ENCODE data around the gene SAXO1. TPM values are rescaled to one million over a fixed set of nuclear protein-coding genes. Genes with fewer than 3 reads are reported as not detected.

The SAXO1 gene
- not detected in 2 replicates for total RNA-seq
- long read RNA-seq, result 0 reads

- H3K27me3 Mint-ChIP-seq (ENCODE audit: unreplicated experiment), result no peaks in the 10 kb centered on the region
- DNase-seq (ENCODE audit: extremely low spot score, unreplicated experiment), result no peak
- no peaks in the 10 kb centered on the region for H3K36me3 Mint-ChIP-seq (ENCODE audit: unreplicated experiment)
- no peak for TF ChIP-seq CTCF (IDR thresholded peaks at IDR 0.05)
- H3K9me3 Mint-ChIP-seq (ENCODE audit: unreplicated experiment), result no peaks in the 10 kb centered on the region
- H3K4me1 Mint-ChIP-seq (ENCODE audit: unreplicated experiment), result peaks cover 1% of the 10 kb centered on the region
- H3K27ac Mint-ChIP-seq (ENCODE audit: unreplicated experiment), result no peak within 1 kb of the TSS
- H3K4me3 Mint-ChIP-seq (ENCODE audit: unreplicated experiment), result no peak within 1 kb of the TSS
These were observed at the start of gene SAXO1 for GRCh38 chr9:19033015-19033414. SAXO1 (minus strand) TSS chr9:19033209; CDS start chr9:19032908, 301 bp downstream.

GRCh38 chr9:19074836-19075235, 41.8 kb upstream of the SAXO1 start:
- Mint-ChIP-seq H3K9me3 (ENCODE audit: unreplicated experiment) (no peaks in the 10 kb centered on the region), H3K27me3 (ENCODE audit: unreplicated experiment) (no peaks in the 10 kb centered on the region), H3K36me3 (ENCODE audit: unreplicated experiment) (peaks cover 47% of the 10 kb centered on the region), H3K4me3 (ENCODE audit: unreplicated experiment) (no peak overlapping the region), H3K4me1 (ENCODE audit: unreplicated experiment) (no peaks in the 10 kb centered on the region), H3K27ac (ENCODE audit: unreplicated experiment) (no peak overlapping the region)
- no peak for DNase-seq (ENCODE audit: extremely low spot score, unreplicated experiment)
- TF ChIP-seq CTCF (IDR thresholded peaks at IDR 0.05), result no peak

DNA sequence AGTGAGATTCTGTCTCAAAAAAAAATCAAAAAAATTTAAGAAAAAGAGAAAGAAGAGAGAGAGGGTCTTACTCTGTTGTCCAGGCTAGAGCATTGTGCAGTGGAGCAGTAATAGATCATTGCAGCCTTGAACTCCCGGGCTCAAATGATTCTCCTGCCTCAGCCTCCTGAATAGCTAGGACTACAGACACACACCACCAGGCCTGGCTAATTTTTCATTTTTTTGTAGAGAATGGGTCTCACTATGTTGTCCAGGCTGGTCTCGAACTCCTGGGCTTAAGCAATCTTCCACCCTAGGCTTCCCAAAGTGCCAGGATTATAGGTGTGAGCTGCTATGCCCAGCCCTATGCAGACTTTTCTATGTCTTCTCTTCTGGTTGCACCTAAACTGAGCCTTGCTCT, 41.2 kb upstream of the SAXO1 start:
- H3K27me3 Mint-ChIP-seq (ENCODE audit: unreplicated experiment), result no peaks in the 10 kb centered on the region
- DNase-seq (ENCODE audit: extremely low spot score, unreplicated experiment), result no peak
- H3K4me1 Mint-ChIP-seq (ENCODE audit: unreplicated experiment), result no peaks in the 10 kb centered on the region
- H3K27ac Mint-ChIP-seq (ENCODE audit: unreplicated experiment), result no peak overlapping the region
- no peak for TF ChIP-seq CTCF (IDR thresholded peaks at IDR 0.05)
- H3K9me3 Mint-ChIP-seq (ENCODE audit: unreplicated experiment), result no peaks in the 10 kb centered on the region
- no peak overlapping the region for H3K4me3 Mint-ChIP-seq (ENCODE audit: unreplicated experiment)
- H3K36me3 Mint-ChIP-seq (ENCODE audit: unreplicated experiment), result peaks cover 51% of the 10 kb centered on the region

GRCh38 chr9:19057033-19057432, 24.0 kb upstream of the SAXO1 start:
- no peak for DNase-seq (ENCODE audit: extremely low spot score, unreplicated experiment)
- Mint-ChIP-seq H3K27me3 (ENCODE audit: unreplicated experiment) (no peaks in the 10 kb centered on the region), H3K27ac (ENCODE audit: unreplicated experiment) (no peak overlapping the region), H3K4me3 (ENCODE audit: unreplicated experiment) (no peak overlapping the region), H3K9me3 (ENCODE audit: unreplicated experiment) (no peaks in the 10 kb centered on the region), H3K4me1 (ENCODE audit: unreplicated experiment) (peaks cover 4% of the 10 kb centered on the region), H3K36me3 (ENCODE audit: unreplicated experiment) (peaks cover 40% of the 10 kb centered on the region)
- TF ChIP-seq CTCF (IDR thresholded peaks at IDR 0.05), result no peak

DNA sequence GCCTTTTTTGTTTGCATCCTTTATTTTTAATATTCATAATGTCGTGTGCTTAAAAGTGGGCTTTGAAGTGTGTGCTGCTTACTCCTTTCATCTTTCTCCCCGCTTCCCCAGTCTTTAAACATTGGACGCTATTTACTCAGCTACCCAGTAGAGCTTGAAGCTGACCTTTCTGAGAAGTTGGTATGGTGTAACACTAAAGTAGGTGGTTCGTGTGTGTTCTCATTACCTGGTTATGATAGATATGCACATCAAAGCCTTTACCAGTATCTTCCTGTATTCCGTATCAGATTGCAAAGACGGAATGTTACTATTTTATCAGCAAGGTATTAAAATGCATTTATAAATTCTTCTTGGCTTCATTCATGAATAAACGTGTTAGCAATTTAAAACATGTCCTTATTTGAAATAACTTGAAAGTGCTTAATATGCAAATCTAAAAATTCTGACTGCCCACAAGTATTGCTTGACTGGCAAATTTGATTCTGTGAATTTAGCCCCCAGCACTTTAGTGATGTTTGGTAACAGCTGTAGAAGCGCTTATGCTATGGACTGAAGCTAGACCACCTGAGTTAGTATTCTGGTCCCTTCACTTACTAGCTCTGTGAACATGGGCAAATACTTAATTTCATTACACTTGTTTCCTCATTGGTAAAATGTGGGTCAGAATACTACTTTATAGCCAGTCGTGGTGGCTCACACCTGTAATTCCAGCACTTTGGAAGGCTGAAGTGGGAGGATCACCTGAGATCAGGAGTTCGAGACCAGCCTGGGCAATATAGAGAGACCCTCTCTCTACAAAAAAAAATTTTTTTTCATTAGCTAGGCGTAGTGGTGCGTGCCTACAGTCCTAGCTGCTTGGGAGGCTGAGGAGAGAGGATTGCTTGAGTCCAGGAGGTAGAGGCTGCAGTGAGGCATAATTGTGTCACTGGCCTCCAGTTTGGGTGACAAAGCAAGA, 17.9 kb upstream of the SAXO1 start:
- DNase-seq (ENCODE audit: extremely low spot score, unreplicated experiment), result no peak
- Mint-ChIP-seq H3K9me3 (ENCODE audit: unreplicated experiment) (no peaks in the 10 kb centered on the region), H3K4me3 (ENCODE audit: unreplicated experiment) (peak overlapping the region; percentile 96), H3K27me3 (ENCODE audit: unreplicated experiment) (no peaks in the 10 kb centered on the region), H3K36me3 (ENCODE audit: unreplicated experiment) (peaks cover 9% of the 10 kb centered on the region), H3K27ac (ENCODE audit: unreplicated experiment) (peak overlapping the region; percentile 99), H3K4me1 (ENCODE audit: unreplicated experiment) (peaks cover 35% of the 10 kb centered on the region)
- no peak for TF ChIP-seq CTCF (IDR thresholded peaks at IDR 0.05)

All from osteocyte (in vitro differentiated cells).